HepG2 (cell line): ENCODE results near the gene TRAPPC3. TPM values are rescaled to one million over a fixed set of nuclear protein-coding genes. Genes with fewer than 3 reads are reported as not detected.

Experiments
- ELK4 ChIP-seq: sonication (generic); formaldehyde crosslinking; IDR thresholded peaks from 2 replicates; pipeline ENCODE4 v1.9.0; 2021; ENCODE audit warnings: missing genetic modification reagents, borderline replicate concordance
- IRX3 ChIP-seq: sonication (generic); formaldehyde crosslinking; IDR thresholded peaks from 2 replicates; pipeline ENCODE4 v1.8.1; 2023; ENCODE audit warnings: mild to moderate bottlenecking, low read depth, missing genetic modification reagents, borderline replicate concordance
- MTF2 ChIP-seq: sonication (generic); formaldehyde crosslinking; IDR thresholded peaks from 2 replicates; pipeline ENCODE4 v1.5.0; 2020; ENCODE audit warnings: missing genetic modification reagents, borderline replicate concordance
- NFE2L1 ChIP-seq: sonication (generic); formaldehyde crosslinking; IDR thresholded peaks from 2 replicates; pipeline ENCODE4 v1.4.0; 2020; ENCODE audit warnings: missing genetic modification reagents, mild to moderate bottlenecking, borderline replicate concordance
- PATZ1 ChIP-seq: sonication (generic); formaldehyde crosslinking; IDR thresholded peaks from 2 replicates; pipeline ENCODE4 v1.4.0; 2020; ENCODE audit warnings: missing genetic modification reagents
- REPIN1 ChIP-seq: sonication (generic); formaldehyde crosslinking; IDR thresholded peaks from 2 replicates; pipeline ENCODE4 v1.8.0; 2022; ENCODE audit warnings: missing genetic modification reagents, low read depth, mild to moderate bottlenecking, borderline replicate concordance
- SIX1 ChIP-seq: sonication (generic); formaldehyde crosslinking; IDR thresholded peaks from 2 replicates; pipeline ENCODE4 v1.4.0; 2020; ENCODE audit warnings: missing genetic modification reagents, borderline replicate concordance
- ZKSCAN8 ChIP-seq: IDR thresholded peaks from 2 replicates; pipeline ENCODE4 v1.6.1; 2016; ENCODE audit warnings: borderline replicate concordance, missing genetic modification reagents, missing compliant biosample characterization
- ZNF530 ChIP-seq: sonication (generic); formaldehyde crosslinking; IDR thresholded peaks from 2 replicates; pipeline ENCODE4 v1.5.0; 2020; ENCODE audit warnings: low read depth, mild to moderate bottlenecking, missing genetic modification reagents
- polyA plus RNA-seq, 8 experiments: library from polyadenylated mRNA; depleted of rRNA in 3 of 8; stranded (reverse) in 7 of 8; unstranded in 1 of 8; fragments of >200 nt; fragmentation: Illumina TruSeq in 4 of 8; extraction: Trizol in 4 of 8; gene quantifications; 2 replicates each; pipeline versions ENCODE4 v1.2.1 to v1.2.3, GENCODE V29; 2011 to 2016; ENCODE audit warnings: low read depth in 4 of 8, missing spikeins in 1 of 8, mixed read lengths in 1 of 8; ENCODE audit not compliant: insufficient read depth in 1 of 8
- total RNA-seq, 5 experiments: library from RNA; depleted of rRNA; stranded (reverse); fragments of >200 nt; fragmentation: Illumina TruSeq; extraction: Trizol; gene quantifications; 2 replicates each; pipeline ENCODE4 v1.2.3, GENCODE V29; 2016; ENCODE audit warnings: low read depth in 1 of 5

Gene TRAPPC3
- total and polyA plus RNA-seq, 2 of the 13 experiments (the other 11 are each of a cell fraction or from before 2014, with no cell fraction given): 53.7 to 62.4 TPM

- no peak for TF ChIP-seq IRX3
- TF ChIP-seq MTF2 (CRISPR knock-in tag): no peak
- no peak for TF ChIP-seq ZKSCAN8 (CRISPR knock-in tag)
- no peak for TF ChIP-seq NFE2L1 (CRISPR knock-in tag)
- TF ChIP-seq REPIN1: no peak
- no peak for TF ChIP-seq ELK4 (CRISPR knock-in tag)
- TF ChIP-seq PATZ1 (CRISPR knock-in tag): no peak
- TF ChIP-seq ZNF530 (CRISPR knock-in tag): no peak
- TF ChIP-seq SIX1 (CRISPR knock-in tag): no peak
- TF ChIP-seq, all 625 proteins: peak for 13
These were observed 59.7 kb downstream of the TRAPPC3 start (continued) for GRCh38 chr1:36089393-36090121.
